Testis (tissue), 3 donors: ENCODE measurements around the gene FOXL1. TPM values are rescaled to one million over a fixed set of nuclear protein-coding genes. Genes with fewer than 3 reads are reported as not detected.

Experiments used
- DNase-seq: peaks from one replicate; pipeline ENCODE4 v3.0.0-alpha.2; 2019
- H3K27ac ChIP-seq, 2 donors: fragments of 200-600 bp; sonication (generic); one replicate each; pipeline ENCODE4 v1.5.1; 2019
- H3K27me3 ChIP-seq: fragments of 200-600 bp; sonication (generic); one replicate; pipeline ENCODE4 v1.5.1; 2019
- H3K36me3 ChIP-seq: fragments of 200-600 bp; sonication (generic); one replicate; pipeline ENCODE4 v1.5.1; 2017; ENCODE audit warnings: low read depth; ENCODE audit errors: missing control alignments
- H3K4me1 ChIP-seq: fragments of 200-600 bp; sonication (generic); one replicate; pipeline ENCODE4 v1.5.1; 2019
- H3K4me3 ChIP-seq, 2 donors: fragments of 200-600 bp; sonication (generic); one replicate each; pipeline ENCODE4 v1.5.1; 2017 to 2019
- H3K9me3 ChIP-seq: fragments of 200-600 bp; sonication (generic); one replicate; pipeline ENCODE4 v1.5.1; 2017
- POLR2A ChIP-seq: fragments of 450-650 bp; IDR thresholded peaks from one replicate; pipeline ENCODE4 v1.6.1; 2017; ENCODE audit warnings: antibody characterized with exemption, mild to moderate bottlenecking, moderate library complexity
- WGBS, 2 donors: methylation state at CpG; one replicate each; pipeline ENCODE4 v1.1.5; 2018; 5-methylcytosine and 5-hydroxymethylcytosine counted together
- intact Hi-C: fragments of 100-400 bp; cut with DNase I; formaldehyde crosslinking; loops from one replicate; pipeline ENCODE4 v1.15.1; 2023; ENCODE audit warnings: low total_unique reads
- polyA plus RNA-seq: library from polyadenylated mRNA; stranded (reverse); fragments of 350-450 nt; fragmentation: Illumina TruSeq; extraction: RNeasy Lipid Tissue Mini Kit (QIAGEN cat#74804); gene quantifications from one replicate; pipeline ENCODE4 v1.2.3, GENCODE V29; 2014; ENCODE audit warnings: low read depth, low replicate concordance; ENCODE audit not compliant: insufficient read depth
- total RNA-seq, 2 donors: library from RNA; depleted of rRNA; stranded (reverse); fragments of >200 nt; gene quantifications; one replicate each; pipeline ENCODE4 v1.2.3, GENCODE V29; 2016
- TF ChIP-seq, protein P1 (sequence below), 3 experiments: fragments of 450-650 bp in 2 of 3; fragments of 200-600 bp in 1 of 3; sonication (generic) in 1 of 3; IDR thresholded peaks; one replicate each; pipeline ENCODE4 v1.5.1; 2016 to 2019; ENCODE audit warnings: antibody characterized with exemption in 3 of 3, mild to moderate bottlenecking in 2 of 3, moderate library complexity in 1 of 3

Gene FOXL1
- total and polyA plus RNA-seq, 3 donors from 2014 or later, result 1.4 to 5.9 (median 4.6) TPM

DNA sequence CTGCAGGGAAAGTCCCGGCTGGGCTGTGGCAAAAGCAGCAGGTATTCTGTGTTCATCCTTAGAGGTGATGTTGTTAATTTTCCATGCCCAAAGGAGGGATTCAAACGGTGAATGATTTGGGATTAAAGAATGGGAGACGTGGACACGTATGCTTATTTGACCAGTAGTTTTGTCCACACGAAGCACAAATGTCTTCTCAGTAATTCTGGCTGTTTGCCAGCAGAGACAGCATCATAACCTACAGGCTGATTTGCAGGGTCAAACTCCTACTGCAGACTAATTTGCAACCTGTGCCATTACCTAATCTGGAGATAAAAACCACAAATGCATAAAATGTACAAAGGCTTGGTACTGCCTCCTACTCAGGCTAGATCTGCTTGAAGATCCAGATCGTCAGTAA, 37.5 kb upstream of the FOXL1 start:
- H3K27ac ChIP-seq, result no peak overlapping the region
- H3K36me3 ChIP-seq, result no peaks in the 10 kb centered on the region
- no peak overlapping the region for H3K4me3 ChIP-seq
- TF ChIP-seq, protein P1, sequence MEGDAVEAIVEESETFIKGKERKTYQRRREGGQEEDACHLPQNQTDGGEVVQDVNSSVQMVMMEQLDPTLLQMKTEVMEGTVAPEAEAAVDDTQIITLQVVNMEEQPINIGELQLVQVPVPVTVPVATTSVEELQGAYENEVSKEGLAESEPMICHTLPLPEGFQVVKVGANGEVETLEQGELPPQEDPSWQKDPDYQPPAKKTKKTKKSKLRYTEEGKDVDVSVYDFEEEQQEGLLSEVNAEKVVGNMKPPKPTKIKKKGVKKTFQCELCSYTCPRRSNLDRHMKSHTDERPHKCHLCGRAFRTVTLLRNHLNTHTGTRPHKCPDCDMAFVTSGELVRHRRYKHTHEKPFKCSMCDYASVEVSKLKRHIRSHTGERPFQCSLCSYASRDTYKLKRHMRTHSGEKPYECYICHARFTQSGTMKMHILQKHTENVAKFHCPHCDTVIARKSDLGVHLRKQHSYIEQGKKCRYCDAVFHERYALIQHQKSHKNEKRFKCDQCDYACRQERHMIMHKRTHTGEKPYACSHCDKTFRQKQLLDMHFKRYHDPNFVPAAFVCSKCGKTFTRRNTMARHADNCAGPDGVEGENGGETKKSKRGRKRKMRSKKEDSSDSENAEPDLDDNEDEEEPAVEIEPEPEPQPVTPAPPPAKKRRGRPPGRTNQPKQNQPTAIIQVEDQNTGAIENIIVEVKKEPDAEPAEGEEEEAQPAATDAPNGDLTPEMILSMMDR (IDR thresholded peaks at IDR 0.05), result no peak
- TF ChIP-seq POLR2A, result no peak
- no peaks in the 10 kb centered on the region for H3K4me1 ChIP-seq
- no peak for DNase-seq
- intact Hi-C loops, result no loop called here
- no peaks in the 10 kb centered on the region for H3K27me3 ChIP-seq
- H3K9me3 ChIP-seq, result no peaks in the 10 kb centered on the region
- 84 to 91% methylated on average over 6 of the region's 6 CpGs for WGBS, 2 donors

DNA sequence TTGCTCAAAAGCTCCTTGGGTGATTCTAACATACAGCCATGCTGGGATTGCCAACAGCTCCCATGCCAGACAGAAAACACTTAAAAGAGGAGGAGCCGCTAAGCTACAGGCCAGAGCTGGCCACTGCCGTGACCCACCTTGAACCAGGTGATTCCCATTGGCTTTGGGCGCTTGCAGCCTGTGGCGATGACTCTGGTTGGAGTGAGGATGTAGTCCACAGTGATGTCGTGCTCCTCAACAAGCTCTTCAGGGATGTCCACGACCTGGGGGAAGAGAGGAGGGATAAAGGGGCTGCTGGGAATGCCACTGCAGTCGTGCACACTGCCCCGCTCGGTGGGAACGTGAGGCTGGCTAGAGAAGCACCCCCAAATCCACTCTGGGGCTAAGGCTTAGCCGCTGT, 36.8 kb upstream of the FOXL1 start:
- Histone ChIP-seq H3K36me3 (no peaks in the 10 kb centered on the region), H3K27ac (no peak overlapping the region), H3K4me1 (peaks cover under 1% of the 10 kb centered on the region), H3K27me3 (no peaks in the 10 kb centered on the region), H3K9me3 (no peaks in the 10 kb centered on the region), H3K4me3 (no peak overlapping the region)
- intact Hi-C loops, result no loop called here
- TF ChIP-seq POLR2A, result no peak
- TF ChIP-seq, protein P1 (IDR thresholded peaks at IDR 0.05), result no peak
- WGBS, 2 donors, result 95 to 97% methylated on average over 9 to 11 of the region's 11 CpGs
- DNase-seq, result no peak

DNA sequence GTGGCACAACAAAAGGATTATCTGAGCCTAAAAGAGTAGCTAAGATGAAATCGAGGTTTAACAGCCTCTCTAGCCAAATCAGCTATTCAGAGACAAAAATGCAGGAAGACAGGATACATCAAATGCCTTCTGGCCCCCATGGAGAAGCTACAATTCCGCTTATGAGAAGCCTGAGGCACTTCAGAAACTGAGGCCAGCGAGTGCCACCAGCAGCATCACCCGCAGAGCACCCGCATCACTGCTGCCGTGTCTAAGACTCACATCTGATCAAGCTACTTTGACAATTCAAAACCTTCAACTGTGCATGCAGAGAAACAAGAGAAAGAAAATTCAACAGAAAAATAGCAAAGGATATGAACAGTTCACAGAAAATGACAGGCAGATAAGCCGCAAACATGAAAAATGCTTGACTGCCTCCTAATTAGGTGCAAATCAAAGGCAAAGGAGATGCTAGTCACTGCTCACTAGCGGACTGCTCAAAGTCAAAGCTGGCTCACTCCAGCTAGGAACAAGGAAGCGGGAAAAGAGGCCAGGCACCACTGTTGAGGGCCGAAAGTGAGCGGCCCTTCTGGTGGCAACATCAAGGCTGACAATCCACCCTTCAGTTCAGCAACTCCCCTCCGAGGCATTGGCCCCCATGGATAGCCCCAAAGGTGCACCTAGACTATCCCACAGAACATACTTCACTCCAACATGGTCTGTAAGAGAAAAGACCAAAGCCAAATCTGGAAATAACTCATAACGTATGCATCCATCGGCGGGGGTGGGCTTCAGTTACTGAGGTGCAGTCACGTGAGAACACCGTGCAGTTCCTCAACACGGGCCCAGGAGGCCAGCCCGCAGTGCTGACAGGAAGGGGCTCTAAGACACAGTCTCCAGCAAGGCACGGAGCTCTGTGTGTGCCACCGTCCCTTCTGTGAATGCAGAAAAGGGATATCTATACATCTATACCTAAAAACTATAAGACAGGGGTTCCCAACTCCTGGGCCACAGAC, 35.3 kb upstream of the FOXL1 start:
- H3K27ac ChIP-seq, result no peak overlapping the region
- no peaks in the 10 kb centered on the region for H3K36me3 ChIP-seq
- TF ChIP-seq POLR2A, result no peak
- TF ChIP-seq, protein P1 (IDR thresholded peaks at IDR 0.05), result no peak
- no peak for DNase-seq
- no peak overlapping the region for H3K4me3 ChIP-seq
- intact Hi-C loops, result no loop called here
- H3K27me3 ChIP-seq, result no peaks in the 10 kb centered on the region
- H3K9me3 ChIP-seq, result no peaks in the 10 kb centered on the region
- WGBS, 2 donors, result 92 to 95% methylated on average over 21 of the region's 21 CpGs
- H3K4me1 ChIP-seq, result peaks cover 3% of the 10 kb centered on the region

DNA sequence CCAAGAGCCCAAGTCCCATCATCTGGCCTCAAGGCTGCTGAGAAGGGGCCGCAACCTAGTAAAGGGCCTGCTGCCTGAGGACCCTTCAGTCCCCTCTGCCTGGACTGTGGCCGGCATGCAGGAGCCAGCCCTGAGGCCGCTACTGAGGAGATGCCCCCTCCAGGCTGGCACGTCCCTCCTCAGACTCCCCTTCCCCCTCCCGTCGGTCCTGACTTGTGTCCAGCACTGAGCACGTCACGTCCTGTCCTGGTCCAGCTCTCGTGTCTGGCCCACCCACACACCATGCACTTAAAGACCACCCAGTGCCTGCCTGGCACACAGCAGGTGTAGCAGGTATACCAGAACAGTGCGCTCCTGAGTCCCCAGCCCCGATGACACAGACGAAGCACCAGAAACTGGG, 32.9 kb upstream of the FOXL1 start:
- no peaks in the 10 kb centered on the region for H3K36me3 ChIP-seq

More for the DNA sequence above, 32.9 kb upstream of the FOXL1 start:
- Histone ChIP-seq H3K27me3 (no peaks in the 10 kb centered on the region), H3K4me1 (peaks cover 3% of the 10 kb centered on the region), H3K27ac (no peak overlapping the region), H3K9me3 (no peaks in the 10 kb centered on the region), H3K4me3 (no peak overlapping the region)
- intact Hi-C loops, result no loop called here
- TF ChIP-seq, protein P1 (IDR thresholded peaks at IDR 0.05), result no peak
- no peak for TF ChIP-seq POLR2A
- DNase-seq, result no peak
- 73 to 82% methylated on average over 7 to 12 of the region's 12 CpGs for WGBS, 2 donors
